Spinal cord (tissue), 10 donors: Measurements from ENCODE around the gene CAVIN2. TPM values are rescaled to one million over a fixed set of nuclear protein-coding genes. Genes with fewer than 3 reads are reported as not detected.

Experiments used
- DNase-seq, 6 donors: peaks; one replicate each; pipeline versions ENCODE4 v3.0.0 to v3.0.0-alpha.2; 2013 to 2015; ENCODE audit warnings: low spot score in 6 of 6, low read depth in 4 of 6
- H3K27ac ChIP-seq: one replicate; pipeline ENCODE4 v1.5.1; 2013; ENCODE audit warnings: low read depth, low read length, control low read depth
- H3K27me3 ChIP-seq: one replicate; pipeline ENCODE4 v1.6.1; 2013; ENCODE audit warnings: low read length; ENCODE audit not compliant: control insufficient read depth, insufficient read depth
- H3K36me3 ChIP-seq: one replicate; pipeline ENCODE4 v1.6.1; 2013; ENCODE audit warnings: low read length; ENCODE audit not compliant: control insufficient read depth, insufficient read depth
- H3K4me1 ChIP-seq: one replicate; pipeline ENCODE4 v1.6.1; 2013; ENCODE audit warnings: low read length; ENCODE audit not compliant: control insufficient read depth, insufficient read depth
- H3K4me3 ChIP-seq: one replicate; pipeline ENCODE4 v1.5.1; 2013; ENCODE audit warnings: low read depth, low read length, control low read depth
- H3K9me3 ChIP-seq: one replicate; pipeline ENCODE4 v1.6.1; 2013; ENCODE audit warnings: low read length; ENCODE audit not compliant: control insufficient read depth, insufficient read depth
- WGBS: methylation state at CpG from one replicate; pipeline ENCODE4 v1.1.5; 2013; ENCODE audit warnings: missing lambda C conversion rate; ENCODE audit not compliant: insufficient coverage; 5-methylcytosine and 5-hydroxymethylcytosine counted together
- polyA plus RNA-seq, 2 donors: library from polyadenylated mRNA; unstranded; fragments of 120-200 nt; gene quantifications; one replicate each; pipeline ENCODE4 v1.2.1, GENCODE V29; 2013; ENCODE audit not compliant: insufficient read length in 2 of 2
- total RNA-seq, 2 donors: library from RNA; depleted of rRNA in 1 of 2; stranded (reverse); fragments of 120-200 nt in 1 of 2; fragments of >200 nt in 1 of 2; gene quantifications; one replicate each; pipeline versions ENCODE4 v1.2.3 to v1.2.4, GENCODE V29; 2013 to 2014
- donor health status: healthy.

The CAVIN2 gene
- total and polyA plus RNA-seq, 4 donors: 10.1 to 82.2 (median 20.8) TPM

- Histone ChIP-seq H3K27ac (peak overlapping the region; percentile 74), H3K36me3 (no peaks in the 10 kb centered on the region), H3K4me1 (no peaks in the 10 kb centered on the region), H3K27me3 (no peaks in the 10 kb centered on the region), H3K4me3 (no peak overlapping the region), H3K9me3 (no peaks in the 10 kb centered on the region)
- 43% methylated on average over 5 of the region's 7 CpGs for WGBS
- DNase-seq: peak in 1 of 6 donors; percentile 85
Measured at GRCh38 chr2:191866675-191867506, 20.0 kb upstream of the CAVIN2 start.

DNA sequence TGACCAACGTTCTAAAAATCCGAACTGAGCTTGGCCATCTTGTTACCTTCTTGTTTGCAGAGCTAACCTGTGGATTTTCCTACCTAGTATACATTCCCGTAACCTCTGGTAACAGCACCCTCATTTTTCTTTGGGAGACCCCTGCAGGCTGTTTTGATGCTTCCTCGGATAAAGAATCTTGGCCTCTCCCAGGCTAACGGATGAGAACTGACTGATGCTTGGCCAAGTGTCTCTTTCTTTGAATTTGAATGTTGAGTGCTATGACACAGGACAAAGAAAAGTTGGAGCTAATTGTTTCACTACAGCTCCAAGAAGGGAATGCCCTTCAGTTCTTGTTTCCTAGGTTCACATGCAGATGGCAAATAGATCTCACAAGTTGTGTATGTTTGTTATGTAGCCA is 19.3 kb upstream of the CAVIN2 start:
- H3K27ac ChIP-seq: peak overlapping the region; percentile 74
- no peaks in the 10 kb centered on the region for H3K27me3 ChIP-seq
- H3K4me3 ChIP-seq: no peak overlapping the region
- H3K4me1 ChIP-seq: no peaks in the 10 kb centered on the region
- WGBS: 70% methylated on average over 5 of the region's 5 CpGs
- no peaks in the 10 kb centered on the region for H3K9me3 ChIP-seq
- H3K36me3 ChIP-seq: no peaks in the 10 kb centered on the region
- no peak for DNase-seq

DNA sequence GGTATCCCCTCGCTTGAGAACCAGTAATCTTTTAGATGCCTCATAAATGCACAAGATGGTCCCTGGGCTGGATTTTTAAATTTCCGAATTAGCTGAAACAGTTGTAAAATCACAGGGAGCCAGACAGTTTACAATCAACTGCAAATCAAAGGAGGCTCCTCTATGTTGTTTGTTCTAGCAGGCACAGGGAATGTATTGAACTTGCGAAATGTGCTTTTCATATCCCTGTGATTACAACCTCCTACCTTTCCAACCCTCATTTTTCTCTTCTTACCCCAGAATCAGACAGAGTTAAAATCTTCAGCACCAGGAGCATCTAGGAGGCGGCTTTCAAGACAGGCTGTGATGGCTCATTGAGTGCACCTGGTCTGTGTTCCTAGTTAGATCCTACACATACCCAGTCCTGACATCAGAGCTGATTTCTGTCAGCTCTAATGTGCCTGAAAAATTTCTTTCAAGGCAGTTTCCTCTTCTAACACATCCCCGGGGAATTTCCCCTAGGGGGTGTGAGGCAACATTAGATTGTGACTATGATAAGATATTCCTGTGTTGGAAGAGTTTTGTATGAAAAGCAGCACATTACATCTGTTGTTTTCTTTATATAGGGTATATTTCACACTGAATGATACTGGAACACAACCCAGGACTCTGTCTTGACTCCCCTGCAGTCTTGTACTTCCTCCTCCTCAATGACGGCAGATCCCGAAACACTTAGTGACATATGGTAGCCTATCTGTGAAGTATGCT is 17.9 kb upstream of the CAVIN2 start:
- Histone ChIP-seq H3K36me3 (no peaks in the 10 kb centered on the region), H3K4me1 (no peaks in the 10 kb centered on the region), H3K27me3 (no peaks in the 10 kb centered on the region), H3K27ac (peak overlapping the region; percentile 16), H3K4me3 (no peak overlapping the region), H3K9me3 (no peaks in the 10 kb centered on the region)
- WGBS: 45% methylated on average over 3 of the region's 7 CpGs
- DNase-seq: peak in 2 of 6 donors; percentile 42 to 80

DNA sequence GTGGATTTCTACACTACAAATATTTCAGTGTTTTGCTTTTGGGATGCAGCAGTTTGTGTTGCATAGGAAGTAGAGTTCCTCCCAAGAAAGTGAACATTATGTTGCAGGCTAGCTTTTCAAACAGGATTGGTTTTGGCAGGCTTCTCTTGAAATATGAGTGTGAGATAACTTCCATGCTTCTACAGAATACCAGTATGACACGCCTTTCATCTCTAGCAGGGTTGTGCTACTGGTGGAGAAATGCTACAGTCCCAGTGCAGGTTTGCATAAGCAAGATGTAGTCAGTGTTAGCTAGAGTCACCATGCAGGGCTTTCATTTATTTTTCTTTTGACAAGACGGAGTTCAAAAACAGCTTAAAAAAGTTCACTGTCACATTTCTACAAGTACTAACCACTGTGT is 17.1 kb upstream of the CAVIN2 start:
- no peak for DNase-seq
- H3K36me3 ChIP-seq: no peaks in the 10 kb centered on the region
- no peaks in the 10 kb centered on the region for H3K9me3 ChIP-seq
- no peaks in the 10 kb centered on the region for H3K27me3 ChIP-seq
- H3K4me3 ChIP-seq: no peak overlapping the region
- H3K4me1 ChIP-seq: no peaks in the 10 kb centered on the region
- H3K27ac ChIP-seq: peak overlapping the region; percentile 6
- 80% methylated on average over 2 of the region's 2 CpGs for WGBS

DNA sequence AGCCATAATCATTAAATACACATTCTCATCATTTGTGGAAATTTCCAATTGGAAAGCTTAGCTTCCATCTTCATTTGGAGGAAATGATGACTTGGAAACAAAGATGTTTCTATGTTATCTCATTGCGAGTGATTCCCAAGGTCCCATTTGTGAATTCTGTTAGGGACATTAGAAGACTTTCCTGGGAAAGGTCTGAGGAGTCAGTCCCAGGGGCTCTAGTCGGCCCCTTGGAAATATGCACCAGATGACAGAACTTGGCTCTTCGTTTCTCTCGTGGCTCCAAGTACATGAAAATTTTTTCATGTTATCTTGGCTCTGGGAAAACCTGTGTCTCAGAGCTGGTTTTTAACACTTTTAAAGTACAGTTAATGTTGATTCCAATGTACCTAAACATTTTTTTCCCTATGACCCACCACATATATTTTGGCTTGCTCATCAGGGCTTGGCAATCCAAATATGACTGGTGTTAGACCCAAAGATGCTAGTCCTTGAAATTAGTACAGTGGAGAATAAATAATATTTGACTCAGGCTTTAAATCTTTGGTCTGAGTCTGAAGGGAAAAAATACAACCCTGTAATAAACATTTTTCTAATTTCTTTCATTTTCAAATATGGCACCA is 15.4 kb upstream of the CAVIN2 start:
- DNase-seq: no peak
- Histone ChIP-seq H3K27ac (no peak overlapping the region), H3K36me3 (no peaks in the 10 kb centered on the region), H3K27me3 (no peaks in the 10 kb centered on the region), H3K4me1 (no peaks in the 10 kb centered on the region), H3K9me3 (no peaks in the 10 kb centered on the region), H3K4me3 (no peak overlapping the region)
- 80% methylated on average over 2 of the region's 4 CpGs for WGBS

DNA sequence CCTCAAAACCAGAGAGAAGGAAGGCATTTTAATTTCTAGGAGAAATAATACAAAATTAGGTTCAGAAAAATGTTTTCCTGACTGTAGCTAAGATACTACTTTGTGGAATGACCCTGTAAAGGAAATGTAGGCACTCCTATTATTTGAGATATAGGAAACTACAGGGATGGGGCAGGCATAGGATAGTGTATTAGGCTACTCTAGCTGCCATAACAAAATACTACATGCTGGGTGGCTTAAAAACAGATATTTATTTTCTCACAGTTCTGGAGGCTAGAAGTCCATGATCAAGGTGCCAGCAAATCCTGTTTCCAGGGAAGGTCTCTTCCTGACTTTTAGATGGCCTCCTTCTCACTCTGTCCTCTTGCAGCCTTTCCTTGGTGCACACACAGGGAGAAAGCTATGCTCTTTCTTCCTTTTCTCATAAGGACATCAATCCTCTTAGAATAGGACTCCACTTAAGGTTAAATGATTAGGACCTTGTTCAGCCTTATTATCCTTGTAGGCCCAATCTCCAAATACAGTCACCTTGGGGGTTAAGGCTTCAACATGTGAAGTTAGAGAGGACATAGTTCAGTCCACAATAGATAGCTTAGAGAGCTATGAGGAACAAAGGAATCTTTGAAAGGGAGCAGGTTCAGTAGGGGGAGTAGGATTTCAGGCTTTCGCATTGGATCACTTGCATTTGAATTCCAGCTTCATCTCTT is 14.0 kb upstream of the CAVIN2 start:
- H3K4me1 ChIP-seq: no peaks in the 10 kb centered on the region
- no peak for DNase-seq
- no peaks in the 10 kb centered on the region for H3K9me3 ChIP-seq
- H3K27ac ChIP-seq: no peak overlapping the region
- H3K36me3 ChIP-seq: no peaks in the 10 kb centered on the region
- no peak overlapping the region for H3K4me3 ChIP-seq
- WGBS: no CpG with 5 or more reads among the region's 1 CpG
- no peaks in the 10 kb centered on the region for H3K27me3 ChIP-seq

GRCh38 chr2:191859681-191860080 is 12.8 kb upstream of the CAVIN2 start:
- no peaks in the 10 kb centered on the region for H3K36me3 ChIP-seq
- no peaks in the 10 kb centered on the region for H3K4me1 ChIP-seq
- H3K9me3 ChIP-seq: no peaks in the 10 kb centered on the region
- no peak overlapping the region for H3K4me3 ChIP-seq
- WGBS: 100% methylated on average over 1 of the region's 1 CpG
- no peaks in the 10 kb centered on the region for H3K27me3 ChIP-seq
- no peak for DNase-seq
- no peak overlapping the region for H3K27ac ChIP-seq

DNA sequence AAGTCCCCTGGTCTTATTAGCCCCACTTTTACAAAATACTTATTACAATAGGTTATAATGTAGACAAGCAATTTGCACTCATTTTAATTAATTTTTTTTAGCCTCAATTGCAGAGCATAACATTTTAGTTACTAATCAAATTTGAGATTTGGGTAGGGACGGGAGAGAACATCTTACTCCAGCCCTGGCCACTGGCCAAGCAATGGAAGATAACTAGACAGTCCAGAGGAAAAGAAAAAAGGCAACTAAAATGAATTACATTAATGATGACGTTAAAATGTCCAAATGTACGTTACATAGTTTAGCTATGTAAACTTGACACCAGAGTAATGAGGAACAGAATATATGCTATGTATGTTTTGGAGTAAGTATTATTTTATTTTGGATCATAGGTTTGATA is 11.0 kb upstream of the CAVIN2 start:
- Histone ChIP-seq H3K27me3 (no peaks in the 10 kb centered on the region), H3K27ac (no peak overlapping the region), H3K9me3 (no peaks in the 10 kb centered on the region), H3K4me1 (no peaks in the 10 kb centered on the region), H3K4me3 (no peak overlapping the region), H3K36me3 (no peaks in the 10 kb centered on the region)
- no peak for DNase-seq
- 86% methylated on average over 2 of the region's 3 CpGs for WGBS

DNA sequence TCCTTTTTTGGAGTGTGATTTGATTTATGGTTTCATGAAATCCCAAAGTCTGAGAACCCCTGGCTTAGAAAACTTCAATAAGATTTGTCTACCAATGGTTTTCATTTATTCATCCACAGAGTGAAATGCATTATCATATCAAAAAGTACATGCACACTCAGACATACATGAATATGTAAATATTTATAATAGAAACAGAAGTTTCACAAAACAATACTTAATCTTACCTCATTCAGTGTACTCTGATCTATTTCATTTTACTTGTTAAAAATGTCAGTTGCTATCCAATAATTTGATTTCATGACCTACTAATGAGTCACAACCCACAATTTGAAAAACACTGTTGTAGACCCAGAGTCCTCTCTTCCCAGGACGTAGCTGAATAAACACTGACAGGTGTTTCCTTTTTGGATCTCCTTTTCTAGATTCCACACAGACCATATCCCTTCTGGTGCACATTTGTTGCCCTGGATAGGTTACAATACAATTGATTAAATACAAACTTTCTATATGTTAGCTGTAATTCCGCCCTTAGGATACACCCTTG is 10.4 kb upstream of the CAVIN2 start:
- WGBS: 100% methylated on average over 1 of the region's 2 CpGs

More for the DNA sequence above, 10.4 kb upstream of the CAVIN2 start:
- H3K9me3 ChIP-seq: no peaks in the 10 kb centered on the region
- H3K27ac ChIP-seq: no peak overlapping the region
- no peaks in the 10 kb centered on the region for H3K36me3 ChIP-seq
- H3K4me1 ChIP-seq: no peaks in the 10 kb centered on the region
- H3K27me3 ChIP-seq: no peaks in the 10 kb centered on the region
- no peak for DNase-seq
- H3K4me3 ChIP-seq: no peak overlapping the region
